Stromal cell of bone marrow (primary cell): ENCODE measurements around the gene NDUFA11.

Source experiments
- DNase-seq: peaks from one replicate; pipeline ENCODE4 v3.0.0-alpha.2; 2012; ENCODE audit warnings: low read depth

The NDUFA11 gene

DNA sequence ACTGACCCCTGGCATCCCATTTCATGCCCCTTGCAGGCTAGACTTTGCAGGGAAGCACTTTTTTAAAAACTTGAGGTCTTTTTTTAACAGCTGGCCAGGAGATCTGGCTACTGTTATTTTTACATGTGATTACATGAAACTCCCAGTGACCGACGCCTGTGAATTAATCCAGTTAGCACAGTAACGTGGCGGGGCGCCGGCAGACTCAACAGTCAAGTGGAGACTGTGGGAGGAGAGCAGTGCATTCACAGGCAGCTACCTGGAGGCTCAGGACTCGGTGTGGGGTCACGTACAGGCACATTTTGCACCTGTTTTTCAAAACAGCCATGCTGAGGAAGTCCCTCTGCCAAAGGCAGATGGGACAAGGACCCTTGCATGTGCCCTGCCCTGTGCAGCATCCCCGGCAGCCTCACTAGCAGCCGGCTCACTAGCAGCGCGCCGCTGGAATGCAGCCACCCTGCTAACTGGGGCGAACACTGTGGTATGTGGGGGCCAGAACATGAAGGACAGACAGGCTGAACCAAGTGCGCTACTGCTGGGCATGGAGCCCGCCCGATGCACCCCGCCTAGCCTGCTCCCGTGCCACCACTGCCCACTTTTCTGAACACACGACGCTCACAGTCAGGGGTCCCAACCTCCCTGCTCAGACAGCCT lies 29.1 kb upstream of the NDUFA11 start:
- no peak for DNase-seq

DNA sequence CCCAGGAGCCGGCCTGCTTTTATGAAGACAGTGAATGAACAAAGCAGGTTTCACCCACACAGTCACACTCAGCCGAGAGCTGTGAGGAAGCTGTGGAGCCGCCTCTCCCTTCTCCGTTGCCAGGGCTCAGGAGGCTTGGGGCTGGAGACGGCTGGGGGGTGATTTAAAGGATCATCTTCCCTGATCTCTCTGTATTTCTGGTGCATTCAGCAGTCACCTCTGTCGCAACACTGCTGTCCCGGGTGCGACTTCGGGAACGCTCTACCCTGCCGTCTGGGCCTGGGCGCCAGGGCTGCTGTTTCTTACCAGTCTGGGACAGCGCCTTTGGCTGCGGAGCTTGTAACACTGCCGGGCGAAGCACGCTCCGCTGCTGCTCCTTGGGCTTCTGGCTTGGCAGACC lies 28.6 kb upstream of the NDUFA11 start:
- no peak for DNase-seq

DNA sequence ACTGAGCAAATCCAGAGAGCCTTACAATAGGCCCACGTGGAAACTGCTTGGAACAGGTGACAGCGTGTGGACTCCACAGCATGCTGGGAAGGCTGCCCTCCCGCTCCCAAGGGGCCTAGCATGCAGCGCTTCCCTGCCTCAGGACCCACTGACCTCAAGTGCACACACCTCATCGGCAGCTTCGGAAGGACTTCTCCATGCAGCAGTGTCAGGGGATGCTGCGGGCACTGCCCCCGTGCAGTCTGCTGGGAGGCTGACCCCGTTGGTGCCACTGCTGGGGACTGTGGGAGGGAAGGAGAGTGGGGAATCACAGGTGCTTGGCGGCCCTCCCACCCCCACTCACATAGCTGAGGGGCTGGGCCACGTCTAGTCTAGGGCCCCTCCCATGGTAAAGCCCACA lies 27.7 kb upstream of the NDUFA11 start:
- DNase-seq: no peak

DNA sequence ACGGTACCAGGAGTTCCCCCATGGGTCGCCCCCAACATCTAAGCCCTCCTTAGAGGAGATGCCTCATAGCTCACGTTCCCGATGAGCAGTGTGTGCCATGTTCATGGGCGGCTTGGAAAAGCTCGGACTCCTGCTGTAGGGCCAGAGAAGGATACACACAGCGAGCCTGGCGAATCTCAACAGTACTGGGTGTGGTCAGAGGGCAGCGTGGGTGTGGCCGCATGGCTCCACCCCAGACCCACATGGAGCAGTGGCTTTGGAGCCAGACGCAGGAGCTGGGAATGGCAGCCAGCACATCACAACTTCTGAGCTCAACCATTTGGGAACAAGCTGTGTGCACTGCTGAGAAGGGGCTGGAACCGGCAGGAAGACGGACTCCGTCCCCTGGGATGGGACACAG lies 26.0 kb upstream of the NDUFA11 start:
- DNase-seq: no peak

DNA sequence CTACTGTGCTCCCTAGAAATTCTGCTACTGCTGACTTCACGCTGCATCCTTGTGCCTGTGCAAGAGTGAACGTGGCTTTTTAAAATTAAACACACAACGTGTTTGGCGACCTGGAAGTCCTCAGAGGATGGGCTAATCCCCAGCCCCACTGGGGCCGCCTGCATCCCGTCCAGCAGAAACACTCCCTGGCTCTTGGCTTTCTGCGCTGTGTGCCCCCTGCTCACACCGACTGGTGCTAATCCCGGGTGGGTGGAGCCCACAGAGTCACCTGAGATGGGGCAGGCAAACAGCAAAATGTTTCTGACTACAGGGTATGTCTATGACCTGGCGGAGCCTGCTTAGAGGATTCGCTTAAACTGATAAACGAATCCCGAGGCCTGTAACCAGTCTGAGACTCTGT lies 25.6 kb upstream of the NDUFA11 start:
- no peak for DNase-seq

DNA sequence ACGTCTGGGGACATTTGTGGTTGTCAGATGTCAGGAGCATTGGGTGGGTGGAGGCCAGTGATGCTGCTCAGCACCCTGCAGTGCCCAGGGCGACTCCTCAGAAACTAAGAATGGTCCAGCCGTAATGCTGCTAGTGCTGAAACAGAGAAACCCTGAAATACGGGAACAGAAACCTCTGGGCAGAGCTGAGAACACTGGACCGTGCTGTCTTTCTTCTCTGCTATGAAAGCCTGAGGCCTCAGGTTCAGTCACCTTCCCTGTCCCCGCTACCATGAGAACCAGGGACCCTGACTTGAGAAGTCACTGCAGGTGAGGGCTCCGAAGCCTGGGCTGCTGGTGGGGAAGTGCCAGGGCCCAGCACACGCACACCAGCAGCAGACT lies 23.8 kb upstream of the NDUFA11 start:
- DNase-seq: no peak

DNA sequence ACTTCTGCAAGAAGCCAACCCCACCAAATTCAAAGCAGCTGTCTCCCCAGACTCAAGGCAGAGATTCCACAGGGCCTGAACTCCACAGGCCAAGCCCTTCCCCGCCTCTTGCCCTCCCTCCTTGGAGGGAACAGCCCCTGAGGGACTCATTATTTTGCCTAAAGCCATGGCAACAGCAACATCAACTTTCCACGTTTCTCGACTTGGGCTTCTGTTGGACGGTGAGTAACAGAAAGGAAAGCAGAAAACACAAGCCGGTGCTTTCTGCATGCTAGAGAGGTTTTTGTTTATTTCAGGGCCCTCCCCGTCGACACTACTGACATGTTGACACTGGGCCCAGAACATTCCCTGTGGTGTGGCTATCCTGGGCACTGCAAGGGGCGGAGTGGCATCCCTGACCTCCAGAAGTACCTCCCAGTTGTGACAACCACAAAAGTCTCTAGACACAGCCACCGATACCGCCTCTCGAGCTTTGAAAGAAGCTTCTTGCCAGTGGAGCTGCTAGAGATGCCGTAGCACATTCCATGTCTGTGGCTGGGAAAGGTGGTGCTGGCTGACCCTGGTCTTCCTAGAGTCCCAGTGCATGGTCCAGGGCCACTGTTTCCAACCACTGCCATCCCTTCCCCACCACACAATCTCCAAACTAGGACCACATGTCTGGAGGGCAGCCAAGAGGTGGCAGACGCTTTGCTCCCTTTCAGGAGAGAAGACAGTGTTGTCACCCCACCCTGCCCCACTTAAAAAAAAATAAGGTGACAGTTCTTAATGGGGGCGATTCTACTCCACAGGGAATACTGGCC lies 23.3 kb upstream of the NDUFA11 start:
- DNase-seq: peak; percentile 96

DNA sequence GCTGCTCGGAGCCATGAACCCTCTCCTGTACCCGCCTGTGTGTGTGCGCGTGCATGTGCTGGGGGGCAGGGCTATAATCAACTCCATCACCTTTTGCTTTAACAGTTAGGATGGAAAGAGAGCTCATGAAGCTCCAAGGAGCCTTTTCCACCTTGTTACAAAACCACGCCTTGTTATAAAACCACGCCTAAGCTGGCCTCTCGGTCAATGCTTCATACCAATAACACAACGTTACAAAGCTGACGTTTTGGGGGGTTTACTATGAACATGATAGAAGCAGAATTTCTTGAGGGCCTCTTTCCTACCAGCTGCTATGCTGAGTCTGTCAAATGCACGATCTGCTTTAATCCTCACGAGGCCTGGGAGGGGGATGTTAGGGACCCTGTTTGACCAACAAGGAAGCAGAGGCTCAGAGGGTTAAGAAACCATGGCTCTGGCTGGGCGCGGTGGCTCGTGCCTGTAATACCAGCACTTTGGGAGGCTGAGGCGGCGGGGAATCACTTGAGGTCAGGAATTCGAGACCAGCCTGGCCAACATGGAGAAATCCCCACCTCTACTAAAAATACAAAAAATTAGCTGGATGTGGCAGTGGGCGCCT lies 22.3 kb upstream of the NDUFA11 start:
- no peak for DNase-seq

DNA sequence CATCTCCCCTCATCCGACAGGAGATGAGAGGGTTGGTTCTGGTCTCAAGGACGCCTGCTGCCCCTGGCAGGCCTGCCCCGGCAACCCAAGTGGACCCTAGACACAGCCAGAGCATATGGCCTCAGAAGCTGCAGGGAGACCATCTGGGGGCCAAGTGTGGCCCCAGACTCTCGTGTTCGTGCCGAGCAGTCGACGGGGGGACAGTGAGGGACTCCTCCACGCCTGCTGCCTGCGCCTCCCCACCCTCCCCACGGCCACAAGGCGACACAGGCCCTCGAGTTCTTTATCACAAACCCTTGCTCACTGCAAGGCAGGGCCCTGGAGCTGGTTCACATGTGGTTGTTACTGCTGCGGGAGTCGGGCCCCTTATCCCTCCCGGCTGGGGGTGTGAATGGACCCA lies 19.8 kb upstream of the NDUFA11 start:
- no peak for DNase-seq

DNA sequence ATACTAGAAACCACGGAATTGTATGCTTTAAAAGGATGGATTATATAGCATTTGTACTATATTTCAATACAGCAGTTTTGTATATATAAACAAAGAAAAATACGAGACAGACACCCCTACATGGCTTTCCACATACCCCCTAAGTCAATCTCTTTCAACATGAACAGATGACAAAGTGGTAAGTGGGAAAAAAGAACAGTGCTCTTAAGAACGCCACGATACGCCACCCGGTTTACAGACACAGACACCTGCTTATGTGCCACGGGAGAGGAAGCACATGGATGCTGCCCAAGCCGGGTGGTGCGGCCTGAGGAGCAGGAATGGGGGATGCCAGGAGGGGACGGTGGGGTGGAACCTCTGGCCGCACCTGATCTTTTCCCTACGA lies 18.6 kb upstream of the NDUFA11 start:
- DNase-seq: no peak

DNA sequence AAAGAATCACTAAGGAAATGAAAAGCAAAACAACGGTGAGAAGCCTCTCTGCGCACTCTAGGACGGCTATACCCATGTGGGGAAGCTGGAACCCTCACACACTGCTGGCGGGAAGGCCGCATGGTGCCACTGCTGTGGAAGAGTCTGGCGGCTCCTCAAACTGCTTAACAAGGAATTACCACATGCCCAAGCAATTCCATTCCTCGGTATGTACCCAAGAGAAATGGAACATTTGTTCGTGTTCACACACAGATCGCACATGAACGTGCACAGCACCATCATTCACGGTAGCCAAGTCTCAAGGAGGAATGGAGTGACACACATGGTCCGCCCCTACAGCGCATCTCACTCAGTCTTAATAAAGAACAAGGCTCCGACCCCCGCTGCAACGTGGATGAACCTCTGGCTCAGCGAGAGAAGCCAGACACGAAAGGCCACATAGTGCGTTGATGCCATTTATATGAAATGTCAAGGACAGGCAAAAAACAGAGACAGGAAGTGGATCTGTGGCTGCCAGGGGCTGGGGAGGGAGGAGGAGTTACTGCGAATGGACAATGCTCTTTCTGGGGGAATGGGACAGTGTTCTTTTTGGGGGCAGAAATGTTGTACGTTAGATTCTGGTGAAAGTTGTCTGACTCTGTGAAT lies 18.0 kb upstream of the NDUFA11 start:
- DNase-seq: no peak

DNA sequence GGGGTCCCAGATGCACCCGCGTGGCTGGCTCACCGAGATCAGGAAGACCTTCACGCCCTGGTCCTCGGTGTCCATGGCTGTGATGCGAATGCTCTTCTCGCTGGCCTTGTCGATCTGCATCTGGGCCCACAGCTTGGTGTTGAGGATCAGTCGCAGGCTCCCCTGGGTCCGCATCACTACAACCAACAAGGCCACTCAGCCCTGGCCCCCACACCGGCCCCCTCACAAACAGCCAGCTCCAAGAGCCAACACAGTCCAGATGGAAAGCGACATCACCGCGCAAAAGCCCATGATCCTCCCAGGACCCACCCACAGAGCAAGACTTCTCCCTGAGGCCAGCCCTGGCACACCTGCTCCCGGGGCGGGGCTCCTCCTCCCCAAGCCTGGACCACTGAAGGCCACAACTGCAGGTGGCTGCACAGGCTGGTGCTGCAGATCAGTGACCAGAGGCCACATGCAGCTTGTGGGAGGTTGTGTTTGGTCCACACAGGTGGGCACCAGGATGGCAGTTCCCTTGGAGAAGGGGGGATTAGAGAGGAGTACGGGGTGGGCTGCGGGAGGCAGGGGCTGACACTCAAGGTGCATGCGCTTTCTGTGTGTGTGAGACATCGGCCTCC lies 15.0 kb upstream of the NDUFA11 start:
- no peak for DNase-seq

DNA sequence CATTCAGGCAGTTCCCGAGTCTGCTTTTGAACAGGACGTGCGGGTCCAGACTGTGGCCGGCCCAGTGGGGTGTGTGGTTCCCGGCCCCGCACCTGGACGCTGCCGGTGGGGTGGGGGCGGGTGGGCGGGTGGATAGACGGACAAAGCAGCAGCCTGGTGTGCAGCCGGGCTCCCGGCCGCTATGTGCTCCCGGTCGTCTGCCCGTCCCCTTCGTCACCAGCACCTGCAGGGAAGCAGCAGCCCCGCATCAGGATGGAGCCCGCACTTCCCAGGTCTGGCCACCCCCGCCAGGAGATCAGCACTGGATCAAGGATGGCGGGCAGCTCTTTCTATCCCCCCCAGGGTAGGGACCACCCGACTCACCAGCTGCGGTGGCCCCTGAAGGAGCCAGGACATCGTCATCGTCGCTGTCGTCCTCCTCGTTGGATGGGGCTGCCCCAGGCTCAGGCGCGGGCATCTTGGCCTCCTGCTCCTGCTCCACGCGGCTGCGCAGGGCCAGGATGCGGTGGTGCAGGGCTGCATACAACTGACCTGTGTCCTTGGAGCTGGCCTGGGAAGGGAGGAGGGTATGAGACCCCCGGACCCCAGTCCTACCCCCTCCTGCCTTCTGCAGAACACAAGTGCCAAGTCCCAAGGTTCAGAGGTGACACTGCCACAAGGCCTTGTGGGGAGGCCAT lies 14.0 kb upstream of the NDUFA11 start:
- DNase-seq: no peak

DNA sequence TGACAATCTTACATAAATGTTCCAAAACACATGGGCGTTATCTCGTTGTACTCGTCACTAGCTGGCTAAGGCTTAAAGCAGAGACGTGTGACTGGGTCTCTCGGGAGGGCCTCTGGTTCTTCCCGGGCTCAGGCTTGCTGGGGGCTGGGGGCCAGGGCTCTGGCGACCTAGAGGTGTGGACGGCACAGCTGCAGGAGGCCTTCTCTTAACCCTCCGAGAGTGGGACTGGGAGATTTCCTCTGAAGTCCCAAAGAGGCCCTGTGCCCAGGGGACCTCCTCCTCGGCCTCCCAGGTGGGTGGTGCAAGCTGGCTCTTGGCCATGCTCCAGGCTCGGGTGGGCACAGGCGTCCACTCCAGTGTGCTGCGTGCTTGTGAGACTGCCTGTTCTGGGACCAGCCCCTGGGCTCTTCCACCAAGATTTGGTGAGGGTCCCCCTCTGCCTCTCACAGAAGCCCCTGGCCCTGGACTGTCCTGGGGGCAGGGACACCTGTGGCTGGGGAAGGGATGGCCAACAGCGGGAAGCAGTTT lies 12.7 kb upstream of the NDUFA11 start:
- no peak for DNase-seq

DNA sequence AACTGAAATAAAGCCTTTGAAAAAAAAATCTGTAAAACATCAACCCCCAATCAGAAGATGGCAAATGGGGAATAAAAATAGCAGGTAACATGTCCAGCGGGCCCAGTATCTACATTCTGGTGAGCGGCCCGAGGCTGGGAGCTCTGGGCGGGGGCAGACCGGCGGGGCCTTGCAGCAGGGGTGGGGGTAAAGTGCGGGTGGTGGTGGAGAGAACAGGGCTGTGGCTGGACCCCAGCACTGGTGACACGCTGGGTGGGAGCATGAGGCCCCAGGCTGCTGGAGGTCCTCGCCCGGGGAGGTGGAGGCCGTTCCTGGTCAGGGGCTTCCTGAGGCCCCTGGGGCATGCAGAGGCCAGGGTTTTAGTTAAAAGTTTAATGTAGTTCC lies 12.2 kb upstream of the NDUFA11 start:
- DNase-seq: no peak

DNA sequence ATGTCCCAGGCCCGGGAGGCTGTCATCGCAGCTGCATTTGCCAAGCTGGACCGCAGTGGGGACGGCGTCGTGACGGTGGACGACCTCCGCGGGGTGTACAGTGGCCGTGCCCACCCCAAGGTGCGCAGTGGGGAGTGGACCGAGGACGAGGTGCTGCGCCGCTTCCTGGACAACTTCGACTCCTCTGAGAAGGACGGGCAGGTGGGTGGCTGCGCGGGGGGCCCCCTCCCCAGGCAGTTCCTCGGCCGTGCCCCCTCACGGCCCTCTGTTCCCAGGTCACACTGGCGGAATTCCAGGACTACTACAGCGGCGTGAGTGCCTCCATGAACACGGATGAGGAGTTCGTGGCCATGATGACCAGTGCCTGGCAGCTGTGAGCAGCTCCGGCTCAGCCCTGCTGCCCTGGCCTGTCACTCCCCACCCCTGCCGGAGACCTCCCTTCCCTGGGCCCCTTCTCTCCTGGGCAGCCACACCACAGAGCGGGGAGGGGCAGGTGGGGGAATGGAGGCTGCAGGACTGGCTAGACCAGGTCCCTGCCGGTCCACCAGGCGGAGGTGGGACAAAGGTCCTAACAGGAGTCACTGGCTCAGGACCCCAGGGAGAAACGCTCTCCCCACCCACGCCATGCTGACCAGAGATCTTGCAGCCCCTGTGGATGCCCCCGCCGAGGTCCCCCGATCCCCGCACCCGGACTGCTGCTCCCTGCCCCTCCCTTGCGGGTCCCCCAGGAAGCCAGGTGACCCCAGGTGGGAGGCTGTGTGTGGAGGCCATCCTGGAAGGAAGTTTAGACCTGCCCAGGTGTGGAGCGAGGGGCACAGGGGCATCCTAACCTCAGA lies 11.6 kb upstream of the NDUFA11 start:
- no peak for DNase-seq

DNA sequence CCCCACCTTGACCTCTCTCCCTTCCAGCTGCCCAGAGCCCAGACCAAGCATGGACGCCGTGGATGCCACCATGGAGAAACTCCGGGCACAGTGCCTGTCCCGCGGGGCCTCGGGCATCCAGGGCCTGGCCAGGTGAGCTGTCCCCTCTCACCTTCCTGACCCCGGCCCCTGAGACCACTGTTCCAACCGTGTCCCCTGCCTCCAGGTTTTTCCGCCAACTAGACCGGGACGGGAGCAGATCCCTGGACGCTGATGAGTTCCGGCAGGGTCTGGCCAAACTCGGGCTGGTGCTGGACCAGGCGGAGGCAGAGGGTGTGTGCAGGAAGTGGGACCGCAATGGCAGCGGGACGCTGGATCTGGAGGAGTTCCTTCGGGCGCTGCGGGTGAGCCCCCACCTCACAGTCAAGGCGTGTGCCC lies 10.8 kb upstream of the NDUFA11 start:
- no peak for DNase-seq

DNA sequence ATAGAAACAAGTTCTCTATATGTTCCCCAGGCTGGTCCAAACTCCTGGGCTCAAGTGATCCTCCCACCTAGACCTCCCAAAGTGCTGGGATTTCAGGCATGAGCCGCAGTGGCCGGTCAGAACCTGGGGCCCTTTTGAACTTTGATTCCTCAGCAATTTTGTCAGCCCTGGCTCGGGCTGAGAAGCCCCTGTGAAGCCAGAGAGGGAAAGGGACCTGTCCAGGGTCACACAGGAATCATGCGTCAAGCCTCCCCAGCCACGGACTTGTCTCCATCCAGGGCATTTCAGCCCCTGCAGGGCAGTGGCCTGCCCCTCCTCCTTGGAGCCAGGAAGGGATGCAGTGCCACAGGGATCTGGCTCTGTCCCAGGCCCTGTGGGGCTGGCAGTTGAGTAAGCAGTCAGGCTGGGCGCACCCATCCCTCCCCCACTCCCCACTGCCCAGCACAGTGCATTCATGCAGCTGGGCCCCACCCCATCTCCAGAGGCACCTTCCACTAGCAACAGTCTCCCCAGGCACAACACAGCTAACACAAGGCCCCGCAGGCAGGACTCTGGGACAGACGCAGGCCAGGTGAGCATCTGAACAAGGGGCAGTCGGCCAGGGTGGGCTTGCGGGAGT lies 10.3 kb upstream of the NDUFA11 start, which contains the start of gene CAPS:
Gene CAPS, plus strand, starts transcription at position 516 of the 619 bp plus-strand sequence. CDS start 153 bp downstream, outside the sequence.
- peak; percentile 55 for DNase-seq

DNA sequence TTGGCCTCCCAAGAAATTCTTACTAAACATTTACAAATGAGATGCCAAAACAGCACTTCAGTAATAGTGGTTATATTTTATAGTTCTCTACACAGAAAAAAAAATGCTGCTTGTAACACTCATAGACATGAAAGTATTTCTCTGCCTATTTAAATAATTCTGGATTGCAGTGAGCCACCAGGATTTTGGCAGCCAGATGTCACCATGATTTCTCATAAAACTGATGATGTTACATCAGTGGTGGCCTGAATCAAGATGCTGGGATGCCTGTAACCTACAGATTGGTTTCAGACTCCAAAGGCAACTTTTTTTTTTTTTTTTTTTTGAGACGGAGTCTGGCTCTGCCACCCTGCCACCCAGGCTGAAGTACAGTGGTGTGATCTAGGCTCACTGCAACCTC lies 7.8 kb upstream of the NDUFA11 start:
- DNase-seq: no peak

DNA sequence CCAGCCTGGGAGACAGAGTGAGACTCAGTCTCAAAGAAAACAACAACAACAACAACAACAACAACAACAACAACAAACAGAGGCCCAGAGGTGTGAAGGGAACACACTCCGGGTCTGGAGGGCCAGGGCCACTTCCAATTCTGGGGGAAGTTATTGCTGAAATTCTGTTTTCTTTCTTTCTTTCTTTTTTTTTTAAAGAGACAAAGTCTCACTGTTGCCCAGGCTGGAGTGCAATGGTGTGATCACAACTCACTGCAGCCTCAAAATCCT lies 7.0 kb upstream of the NDUFA11 start:
- no peak for DNase-seq
